OCI-LY3 (cell line): ENCODE results near the gene PTPN1.

ENCODE experiments used
- H2AFZ ChIP-seq: fragments of 200-600, 300-600 bp; shearing (Covaris generic); 2 replicates; pipeline ENCODE4 v1.6.0; 2014; ENCODE audit warnings: antibody characterized with exemption, low read depth, low read length
- H3K27ac ChIP-seq: fragments of 200-600, 300-600 bp; sonication (generic); 2 replicates; pipeline ENCODE4 v1.5.1; 2014; ENCODE audit warnings: mild to moderate bottlenecking, low read length, moderate library complexity, mixed read lengths
- H3K27me3 ChIP-seq: fragments of 200-600, 300-600 bp; sonication (generic); 2 replicates; pipeline ENCODE4 v1.6.1; 2014; ENCODE audit warnings: low read depth, low read length, mixed read lengths
- H3K36me3 ChIP-seq: fragments of 200-600, 300-600 bp; sonication (generic); replicated peaks from 2 replicates; pipeline ENCODE3; 2014; ENCODE audit warnings: low read depth, low read length, mixed read lengths
- H3K4me1 ChIP-seq: fragments of 300-600, 200-600 bp; sonication (generic); 2 replicates; pipeline ENCODE4 v1.6.1; 2014; ENCODE audit warnings: low read length, mixed read lengths
- H3K4me2 ChIP-seq: fragments of 200-600, 300-600 bp; sonication (generic); 2 replicates; pipeline ENCODE4 v1.6.1; 2014; ENCODE audit warnings: low read length, mixed read lengths
- H3K4me3 ChIP-seq: fragments of 300-600, 200-600 bp; sonication (generic); 2 replicates; pipeline ENCODE4 v1.5.1; 2014; ENCODE audit warnings: antibody characterized with exemption, mild to moderate bottlenecking, low read length, moderate library complexity
- H3K79me2 ChIP-seq: fragments of 300-600, 200-600 bp; shearing (Covaris generic); 2 replicates; pipeline ENCODE4 v1.6.1; 2014; ENCODE audit warnings: mild to moderate bottlenecking, low read length, mixed read lengths
- H3K9ac ChIP-seq: fragments of 300-600, 200-600 bp; shearing (Covaris generic); 2 replicates; pipeline ENCODE4 v1.6.0; 2014; ENCODE audit warnings: mild to moderate bottlenecking, low read length, moderate library complexity
- H3K9me3 ChIP-seq: fragments of 200-600, 300-600 bp; shearing (Covaris generic); 2 replicates; pipeline ENCODE4 v1.6.1; 2014; ENCODE audit warnings: low read length, mixed read lengths; ENCODE audit not compliant: insufficient read depth
- H4K20me1 ChIP-seq: fragments of 200-600, 300-600 bp; sonication (generic); 2 replicates; pipeline ENCODE4 v1.6.1; 2016; ENCODE audit warnings: low read length, mixed read lengths; ENCODE audit not compliant: insufficient read depth
- CTCF ChIP-seq: fragments of 200-600, 300-600 bp; sonication (generic); IDR thresholded peaks from 2 replicates; pipeline ENCODE4 v1.5.1; 2014; ENCODE audit warnings: antibody characterized with exemption, low read length, low read depth
- EZH2phosphoT487 ChIP-seq: fragments of 200-600 bp; shearing (Covaris generic); IDR thresholded peaks from 2 replicates; pipeline ENCODE4 v1.6.1; 2018; ENCODE audit warnings: antibody characterized with exemption, mixed run types, low read depth

The PTPN1 gene

DNA sequence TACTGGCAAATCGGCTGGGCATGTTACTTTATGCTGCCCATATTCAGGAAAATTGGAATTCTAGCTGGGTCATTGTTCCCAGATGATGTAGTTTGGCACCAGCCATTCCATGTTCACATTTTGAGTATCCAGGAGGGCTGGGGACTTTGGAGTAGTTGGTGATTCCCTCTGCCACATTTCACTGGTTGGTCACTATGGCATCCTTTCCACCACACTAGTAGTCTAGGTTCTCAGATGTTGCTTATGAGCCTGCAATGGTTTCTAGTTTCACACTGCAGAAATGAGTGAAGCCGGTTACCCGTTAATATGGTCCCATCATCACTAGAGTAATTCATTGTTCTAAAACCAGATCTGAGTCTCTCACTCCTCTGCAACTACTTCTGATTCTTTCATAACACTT, 4.6 kb downstream of the PTPN1 start:
- Histone ChIP-seq H3K36me3 (peaks cover 54% of the 10 kb centered on the region), H3K9me3 (no peaks in the 10 kb centered on the region), H3K4me3 (peak overlapping the region; percentile 88), H3K4me1 (peaks cover 62% of the 10 kb centered on the region), H3K27ac (peak overlapping the region; percentile 92), H3K79me2 (peaks cover 97% of the 10 kb centered on the region), H3K27me3 (no peaks in the 10 kb centered on the region), H3K4me2 (peak overlapping the region; percentile 93), H2AFZ (no peak overlapping the region), H4K20me1 (peaks cover 35% of the 10 kb centered on the region), H3K9ac (peak overlapping the region; percentile 80)
- TF ChIP-seq CTCF: no peak

DNA sequence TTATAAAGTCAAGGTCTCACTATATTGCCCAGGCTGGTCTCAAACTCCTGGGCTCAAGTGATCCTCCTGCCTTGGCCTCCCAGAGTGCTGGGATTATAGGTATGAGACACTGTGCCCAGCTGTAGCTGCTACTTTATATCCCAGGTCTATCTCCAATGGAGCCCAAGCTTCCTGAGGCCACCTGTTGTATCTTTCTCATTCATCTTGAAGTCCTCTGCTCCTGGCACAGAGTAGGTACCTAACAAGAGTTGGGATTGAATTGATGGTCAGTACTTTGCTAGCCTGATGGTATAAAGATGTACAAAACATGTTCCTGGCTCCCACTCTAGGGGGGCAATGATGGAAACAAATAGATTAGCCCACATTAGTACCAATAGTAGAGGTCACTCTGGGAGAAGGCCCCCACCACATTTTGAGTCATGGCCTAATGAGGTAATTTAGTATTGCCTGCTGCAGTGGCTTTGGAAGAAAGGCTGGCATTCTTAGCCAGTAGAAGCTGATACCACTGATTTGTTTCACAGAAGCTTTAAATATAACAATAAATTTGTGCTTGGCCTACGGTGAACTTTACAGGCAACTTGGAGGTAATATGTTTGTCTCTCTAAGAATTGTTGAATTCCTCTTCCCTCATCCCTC, 5.4 kb downstream of the PTPN1 start:
- Histone ChIP-seq H3K9me3 (no peaks in the 10 kb centered on the region), H3K4me2 (peak overlapping the region; percentile 93), H3K79me2 (peaks cover 98% of the 10 kb centered on the region), H3K4me1 (peaks cover 70% of the 10 kb centered on the region), H3K27me3 (no peaks in the 10 kb centered on the region), H3K36me3 (peaks cover 59% of the 10 kb centered on the region), H4K20me1 (peaks cover 40% of the 10 kb centered on the region), H3K4me3 (peak overlapping the region; percentile 88), H2AFZ (no peak overlapping the region), H3K27ac (peak overlapping the region; percentile 92), H3K9ac (peak overlapping the region; percentile 80)
- TF ChIP-seq CTCF (no peak), EZH2phosphoT487 (no peak)

GRCh38 chr20:50516180-50516934, 6.2 kb downstream of the PTPN1 start:
- peak overlapping the region; percentile 92 for H3K27ac ChIP-seq
- peaks cover 98% of the 10 kb centered on the region for H3K79me2 ChIP-seq
- peak overlapping the region; percentile 88 for H3K4me3 ChIP-seq
- H3K27me3 ChIP-seq: no peaks in the 10 kb centered on the region
- H2AFZ ChIP-seq: no peak overlapping the region
- no peaks in the 10 kb centered on the region for H3K9me3 ChIP-seq
- peak overlapping the region; percentile 93 for H3K4me2 ChIP-seq
- H3K36me3 ChIP-seq: peaks cover 61% of the 10 kb centered on the region
- no peak for TF ChIP-seq EZH2phosphoT487
- no peak for TF ChIP-seq CTCF
- H4K20me1 ChIP-seq: peaks cover 40% of the 10 kb centered on the region
- peaks cover 78% of the 10 kb centered on the region for H3K4me1 ChIP-seq
- peak overlapping the region; percentile 86 for H3K9ac ChIP-seq
